ENCODE measurements around the gene VWA5B1.
"Not testable (repeated sequence)": the region's sequence is repeated elsewhere in the genome, so short reads cannot be mapped to it uniquely, and the experiment has no call there.

The VWA5B1 gene

DNA sequence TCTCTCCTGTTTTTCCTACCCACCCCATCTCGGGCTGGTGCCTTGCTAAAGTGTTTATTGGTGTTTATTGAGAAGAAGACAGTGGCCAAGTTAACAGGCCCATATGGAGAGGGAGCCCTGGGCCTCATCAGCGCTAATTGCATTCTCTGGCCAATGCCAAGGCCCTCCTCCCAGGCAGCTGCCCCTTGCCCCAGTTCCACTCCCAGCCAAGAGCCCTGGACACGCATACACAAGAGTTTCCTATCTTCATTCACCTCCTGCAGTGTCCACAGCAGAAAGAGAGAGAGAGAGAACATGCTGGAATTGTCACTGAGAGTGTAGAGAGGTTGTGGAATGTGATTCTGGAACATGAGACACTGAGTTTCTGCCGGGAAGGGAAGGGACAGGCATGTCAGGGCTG lies 25.4 kb upstream of the VWA5B1 start:
- Histone ChIP-seq H3K4me1 (ENCODE audit: low read length) (no peaks in the 10 kb centered on the region), H4K20me1 (ENCODE audit: insufficient read depth, low read length) (no peaks in the 10 kb centered on the region), H3K27me3 (replicated peaks; ENCODE audit: insufficient read depth, low read length) (peaks cover 91% of the 10 kb centered on the region), H3K27ac (ENCODE audit: low read length) (no peak overlapping the region), H3K4me2 (ENCODE audit: low read depth, low read length) (no peak overlapping the region), H3K9me2 (replicated peaks; ENCODE audit: insufficient read depth, low read length) (no peaks in the 10 kb centered on the region), H2AFZ (ENCODE audit: low read length) (no peak overlapping the region), H3F3A (ENCODE audit: insufficient read depth, low read length) (no peaks in the 10 kb centered on the region), H3K79me2 (ENCODE audit: low read length) (no peaks in the 10 kb centered on the region), H3K9ac (ENCODE audit: low read length) (no peak overlapping the region), H3K9me3 (replicated peaks; ENCODE audit: insufficient read depth, low read length) (no peaks in the 10 kb centered on the region), H3K4me3 (ENCODE audit: low read length) (no peak overlapping the region), H3K36me3 (replicated peaks; ENCODE audit: insufficient read depth, low read length) (no peaks in the 10 kb centered on the region)
- no peak for DNase-seq
- TF ChIP-seq, protein P1, sequence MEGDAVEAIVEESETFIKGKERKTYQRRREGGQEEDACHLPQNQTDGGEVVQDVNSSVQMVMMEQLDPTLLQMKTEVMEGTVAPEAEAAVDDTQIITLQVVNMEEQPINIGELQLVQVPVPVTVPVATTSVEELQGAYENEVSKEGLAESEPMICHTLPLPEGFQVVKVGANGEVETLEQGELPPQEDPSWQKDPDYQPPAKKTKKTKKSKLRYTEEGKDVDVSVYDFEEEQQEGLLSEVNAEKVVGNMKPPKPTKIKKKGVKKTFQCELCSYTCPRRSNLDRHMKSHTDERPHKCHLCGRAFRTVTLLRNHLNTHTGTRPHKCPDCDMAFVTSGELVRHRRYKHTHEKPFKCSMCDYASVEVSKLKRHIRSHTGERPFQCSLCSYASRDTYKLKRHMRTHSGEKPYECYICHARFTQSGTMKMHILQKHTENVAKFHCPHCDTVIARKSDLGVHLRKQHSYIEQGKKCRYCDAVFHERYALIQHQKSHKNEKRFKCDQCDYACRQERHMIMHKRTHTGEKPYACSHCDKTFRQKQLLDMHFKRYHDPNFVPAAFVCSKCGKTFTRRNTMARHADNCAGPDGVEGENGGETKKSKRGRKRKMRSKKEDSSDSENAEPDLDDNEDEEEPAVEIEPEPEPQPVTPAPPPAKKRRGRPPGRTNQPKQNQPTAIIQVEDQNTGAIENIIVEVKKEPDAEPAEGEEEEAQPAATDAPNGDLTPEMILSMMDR (IDR thresholded peaks at IDR 0.05; ENCODE audit: low read length) = no peak
- no peak for TF ChIP-seq EZH2phosphoT487 (IDR thresholded peaks at IDR 0.05; ENCODE audit: low read length)
- no peak for TF ChIP-seq EZH2 (optimal IDR thresholded peaks at IDR 0.05; ENCODE audit: low read depth, low read length)

DNA sequence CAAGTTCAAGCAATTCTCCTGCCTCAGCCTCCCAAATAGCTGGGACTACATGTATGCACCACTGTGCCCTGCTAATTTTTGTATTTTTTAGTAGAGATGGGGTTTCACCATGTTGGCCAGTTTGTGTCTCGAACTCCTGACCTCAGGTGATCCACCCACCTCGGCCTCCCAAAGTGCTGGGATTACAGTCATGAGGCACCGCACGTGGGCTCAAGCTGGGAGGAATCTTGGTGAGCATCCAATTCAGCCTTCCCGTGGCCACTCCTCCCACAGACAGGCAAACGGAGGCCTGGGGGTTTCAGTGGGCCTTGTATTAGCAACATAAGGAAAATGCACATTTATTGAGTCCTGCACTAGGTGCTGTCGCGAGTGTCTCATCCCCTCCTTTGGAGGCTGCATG lies 24.5 kb upstream of the VWA5B1 start:
- no peaks in the 10 kb centered on the region for H3K79me2 ChIP-seq (ENCODE audit: low read length)
- TF ChIP-seq, protein P1 (IDR thresholded peaks at IDR 0.05; ENCODE audit: low read length) = no peak
- TF ChIP-seq EZH2phosphoT487 (IDR thresholded peaks at IDR 0.05; ENCODE audit: low read length) (no peak), EZH2 (optimal IDR thresholded peaks at IDR 0.05; ENCODE audit: low read depth, low read length) (no peak)
- H3K4me1 ChIP-seq (ENCODE audit: low read length) = no peaks in the 10 kb centered on the region
- H3K9ac ChIP-seq (ENCODE audit: low read length) = no peak overlapping the region
- no peaks in the 10 kb centered on the region for H3F3A ChIP-seq (ENCODE audit: insufficient read depth, low read length)
- H3K4me2 ChIP-seq (ENCODE audit: low read depth, low read length) = no peak overlapping the region
- no peak for DNase-seq
- H3K27me3 ChIP-seq (replicated peaks; ENCODE audit: insufficient read depth, low read length) = peaks cover 86% of the 10 kb centered on the region
- H3K9me3 ChIP-seq (replicated peaks; ENCODE audit: insufficient read depth, low read length) = no peaks in the 10 kb centered on the region
- no peak overlapping the region for H3K4me3 ChIP-seq (ENCODE audit: low read length)
- H4K20me1 ChIP-seq (ENCODE audit: insufficient read depth, low read length) = no peaks in the 10 kb centered on the region
- H3K36me3 ChIP-seq (replicated peaks; ENCODE audit: insufficient read depth, low read length) = no peaks in the 10 kb centered on the region
- no peaks in the 10 kb centered on the region for H3K9me2 ChIP-seq (replicated peaks; ENCODE audit: insufficient read depth, low read length)
- no peak overlapping the region for H2AFZ ChIP-seq (ENCODE audit: low read length)
- no peak overlapping the region for H3K27ac ChIP-seq (ENCODE audit: low read length)

DNA sequence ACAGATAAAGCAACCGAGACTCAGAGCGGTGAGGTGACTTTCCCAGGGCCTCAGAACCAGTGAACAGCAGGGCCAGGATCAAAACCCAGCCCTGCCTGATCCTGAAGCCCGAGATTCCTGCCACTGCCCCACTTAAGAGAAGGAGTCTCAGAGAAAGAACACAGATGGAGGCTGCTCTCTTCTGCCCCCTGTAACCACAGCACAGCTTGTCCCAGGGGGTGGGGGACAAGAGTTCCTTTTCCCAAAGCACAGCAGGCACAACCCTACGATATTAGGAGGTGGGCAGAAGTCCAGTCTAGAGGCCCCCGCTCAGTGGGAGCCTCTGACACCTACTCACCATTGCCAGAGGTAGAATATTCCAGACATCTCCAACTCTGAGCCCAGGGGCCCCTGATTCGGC lies 24.0 kb upstream of the VWA5B1 start:
- H3K9ac ChIP-seq (ENCODE audit: low read length) = no peak overlapping the region
- TF ChIP-seq EZH2 (optimal IDR thresholded peaks at IDR 0.05; ENCODE audit: low read depth, low read length) (no peak), EZH2phosphoT487 (IDR thresholded peaks at IDR 0.05; ENCODE audit: low read length) (no peak)
- no peaks in the 10 kb centered on the region for H3K9me3 ChIP-seq (replicated peaks; ENCODE audit: insufficient read depth, low read length)

DNA sequence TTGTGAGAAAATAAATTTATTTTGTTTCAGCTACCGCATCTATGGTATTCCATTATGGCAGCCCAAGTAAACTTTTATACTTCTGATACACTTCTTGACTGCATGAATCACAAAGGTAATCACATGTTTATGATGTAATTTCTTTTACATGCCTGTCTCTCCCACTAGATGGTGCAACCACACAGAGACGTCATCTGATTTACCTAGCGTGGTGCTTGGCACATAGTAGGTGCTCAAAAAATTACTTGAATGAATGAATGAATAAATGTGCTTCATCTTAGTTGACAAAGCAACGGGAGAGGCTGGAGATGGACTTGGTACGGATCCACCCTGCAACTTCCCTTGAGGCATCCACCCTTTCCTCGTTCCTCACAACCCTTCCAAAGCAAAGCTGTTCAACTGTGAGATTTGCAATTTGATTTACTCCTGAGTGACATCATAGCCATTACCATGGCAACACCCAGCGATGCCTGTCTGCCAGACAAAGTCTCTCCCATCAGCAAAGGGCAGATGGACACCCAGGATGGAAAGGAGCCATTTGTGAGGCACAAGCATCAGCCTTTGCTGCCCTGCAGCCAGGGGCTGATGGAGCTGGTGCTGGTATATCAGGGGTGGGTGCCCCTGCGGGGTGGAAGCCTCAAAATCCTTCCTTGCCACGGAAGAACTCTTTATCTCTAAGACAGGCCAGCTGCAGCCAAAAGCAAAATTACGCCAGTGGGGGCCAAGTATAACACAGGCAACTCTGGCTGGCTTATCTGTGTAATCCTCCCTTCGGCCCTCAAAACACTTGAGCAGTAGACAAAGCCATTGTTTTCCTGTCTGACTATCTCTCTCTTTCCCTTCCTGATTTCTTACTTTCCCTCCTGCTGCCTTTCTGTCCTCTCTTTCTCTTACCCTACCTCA lies 18.9 kb upstream of the VWA5B1 start:
- no peak overlapping the region for H3K4me3 ChIP-seq (ENCODE audit: low read length)
- H3F3A ChIP-seq (ENCODE audit: insufficient read depth, low read length) = no peaks in the 10 kb centered on the region
- no peak for TF ChIP-seq EZH2 (optimal IDR thresholded peaks at IDR 0.05; ENCODE audit: low read depth, low read length)
- TF ChIP-seq, protein P1 (IDR thresholded peaks at IDR 0.05; ENCODE audit: low read length) = no peak
- no peak for TF ChIP-seq EZH2phosphoT487 (IDR thresholded peaks at IDR 0.05; ENCODE audit: low read length)
- H3K36me3 ChIP-seq (replicated peaks; ENCODE audit: insufficient read depth, low read length) = no peaks in the 10 kb centered on the region
- H3K27me3 ChIP-seq (replicated peaks; ENCODE audit: insufficient read depth, low read length) = peaks cover 74% of the 10 kb centered on the region
- no peak overlapping the region for H2AFZ ChIP-seq (ENCODE audit: low read length)
- no peak overlapping the region for H3K27ac ChIP-seq (ENCODE audit: low read length)
- no peaks in the 10 kb centered on the region for H3K79me2 ChIP-seq (ENCODE audit: low read length)
- no peaks in the 10 kb centered on the region for H4K20me1 ChIP-seq (ENCODE audit: insufficient read depth, low read length)
- no peak overlapping the region for H3K4me2 ChIP-seq (ENCODE audit: low read depth, low read length)
- H3K9ac ChIP-seq (ENCODE audit: low read length) = no peak overlapping the region
- H3K9me3 ChIP-seq (replicated peaks; ENCODE audit: insufficient read depth, low read length) = no peaks in the 10 kb centered on the region
- no peak for DNase-seq
- no peaks in the 10 kb centered on the region for H3K9me2 ChIP-seq (replicated peaks; ENCODE audit: insufficient read depth, low read length)
- no peaks in the 10 kb centered on the region for H3K4me1 ChIP-seq (ENCODE audit: low read length)

More for the DNA sequence above, 24.0 kb upstream of the VWA5B1 start:
- Histone ChIP-seq H3K4me2 (ENCODE audit: low read depth, low read length) (no peak overlapping the region), H2AFZ (ENCODE audit: low read length) (no peak overlapping the region), H3K27ac (ENCODE audit: low read length) (no peak overlapping the region), H3F3A (ENCODE audit: insufficient read depth, low read length) (no peaks in the 10 kb centered on the region), H3K27me3 (replicated peaks; ENCODE audit: insufficient read depth, low read length) (peaks cover 85% of the 10 kb centered on the region), H3K4me3 (ENCODE audit: low read length) (no peak overlapping the region), H3K4me1 (ENCODE audit: low read length) (no peaks in the 10 kb centered on the region), H3K36me3 (replicated peaks; ENCODE audit: insufficient read depth, low read length) (no peaks in the 10 kb centered on the region), H3K9me2 (replicated peaks; ENCODE audit: insufficient read depth, low read length) (no peaks in the 10 kb centered on the region), H3K79me2 (ENCODE audit: low read length) (no peaks in the 10 kb centered on the region), H4K20me1 (ENCODE audit: insufficient read depth, low read length) (no peaks in the 10 kb centered on the region)
- no peak for DNase-seq

DNA sequence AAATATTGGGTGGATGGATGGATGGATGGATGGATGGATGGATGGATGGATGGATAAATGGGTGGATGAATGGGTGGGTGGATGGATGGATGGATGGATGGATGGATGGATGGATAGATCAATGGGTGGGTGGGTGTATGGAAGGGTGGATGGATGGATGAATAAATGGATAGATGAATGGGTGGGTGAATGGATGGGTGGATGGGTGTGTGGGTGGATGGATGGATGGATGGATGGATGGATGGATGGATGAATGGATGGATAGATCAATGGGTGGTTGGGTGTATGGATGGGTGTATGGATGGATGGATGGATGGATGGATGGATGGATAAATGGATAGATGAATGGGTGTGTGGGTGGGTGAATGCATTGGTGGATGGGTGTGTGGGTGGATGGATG lies 17.0 kb upstream of the VWA5B1 start:
- H3K27ac ChIP-seq (ENCODE audit: low read length); H3K4me1 ChIP-seq (ENCODE audit: low read length); H3K9me2 ChIP-seq (replicated peaks; ENCODE audit: insufficient read depth, low read length); H3K9ac ChIP-seq (ENCODE audit: low read length); H3K79me2 ChIP-seq (ENCODE audit: low read length); DNase-seq; H3F3A ChIP-seq (ENCODE audit: insufficient read depth, low read length); H4K20me1 ChIP-seq (ENCODE audit: insufficient read depth, low read length); H3K9me3 ChIP-seq (replicated peaks; ENCODE audit: insufficient read depth, low read length); H2AFZ ChIP-seq (ENCODE audit: low read length); H3K4me3 ChIP-seq (ENCODE audit: low read length); H3K4me2 ChIP-seq (ENCODE audit: low read depth, low read length); H3K36me3 ChIP-seq (replicated peaks; ENCODE audit: insufficient read depth, low read length): not testable (repeated sequence)
- peaks cover 77% of the 10 kb centered on the region for H3K27me3 ChIP-seq (replicated peaks; ENCODE audit: insufficient read depth, low read length)
